Chondrocyte (in vitro differentiated cells): ENCODE results near the gene PILRA. TPM values are rescaled to one million over a fixed set of nuclear protein-coding genes. Genes with fewer than 3 reads are reported as not detected.
"Not testable (repeated sequence)": the region's sequence is repeated elsewhere in the genome, so short reads cannot be mapped to it uniquely, and the experiment has no call there.

Experiments
- DNase-seq: peaks from one replicate; pipeline ENCODE4 v3.0.0; 2021; ENCODE audit warnings: mixed read lengths, low spot score
- H3K27ac Mint-ChIP-seq: one replicate; pipeline ENCODE4 v1.8.0; 2021; ENCODE audit warnings: mild to moderate bottlenecking, moderate library complexity, mixed read lengths; ENCODE audit not compliant: unreplicated experiment
- H3K27me3 Mint-ChIP-seq: 2 replicates; pipeline ENCODE4 v1.8.0; 2021; ENCODE audit warnings: low read depth, mixed read lengths
- H3K36me3 Mint-ChIP-seq: 2 replicates; pipeline ENCODE4 v1.8.0; 2021; ENCODE audit warnings: low read depth, mixed read lengths
- H3K4me1 Mint-ChIP-seq: 2 replicates; pipeline ENCODE4 v1.8.0; 2021; ENCODE audit warnings: low read depth, mild to moderate bottlenecking, mixed read lengths
- H3K4me3 Mint-ChIP-seq: one replicate; pipeline ENCODE4 v1.8.0; 2021; ENCODE audit warnings: mild to moderate bottlenecking, moderate library complexity, mixed read lengths; ENCODE audit not compliant: unreplicated experiment
- H3K9me3 Mint-ChIP-seq: 2 replicates; pipeline ENCODE4 v1.8.0; 2021; ENCODE audit warnings: low read depth, mixed read lengths
- total RNA-seq: library from RNA; stranded (reverse); gene quantifications from 3 replicates; pipeline ENCODE4 v1.2.1, GENCODE V29; 2021
- TF ChIP-seq, protein P1 (sequence below): fragments of 200-600 bp; sonication (generic); IDR thresholded peaks from 2 replicates; pipeline ENCODE4 v1.5.0; 2021; ENCODE audit warnings: antibody characterized with exemption, mild to moderate bottlenecking, moderate library complexity

Gene PILRA
- total RNA-seq, 1 donor from 2014 or later = 0.60 TPM

DNA sequence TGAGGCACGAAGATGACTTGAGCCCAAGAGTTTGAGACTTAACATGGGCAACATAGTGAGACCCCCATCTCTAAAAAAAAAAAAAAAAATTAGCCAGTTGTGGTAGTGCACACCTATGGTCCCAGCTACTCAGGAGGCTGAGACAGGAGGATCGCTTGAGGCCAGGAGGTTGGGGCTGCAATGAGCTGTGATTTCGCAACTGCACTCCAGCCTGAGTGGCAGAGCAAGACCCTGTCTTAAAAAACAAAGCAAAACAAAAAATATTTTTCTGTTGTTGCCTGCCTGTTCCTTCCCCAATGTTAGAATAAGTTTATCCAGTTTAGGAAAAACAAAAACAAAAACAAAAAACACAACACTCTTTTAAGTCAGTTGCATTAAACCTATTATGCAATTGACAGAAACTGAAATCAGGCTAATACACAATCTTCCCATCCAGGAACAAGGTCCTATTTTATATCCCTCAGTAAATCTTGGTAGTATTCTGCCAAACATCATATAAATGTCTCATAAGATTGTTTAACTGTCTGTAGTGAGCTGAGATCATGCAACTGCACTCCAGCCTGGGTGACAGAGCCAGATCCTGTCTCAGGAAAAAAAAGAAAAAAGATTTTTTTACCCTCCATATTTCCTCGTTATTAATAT lies 4.9 kb downstream of the PILRA start:
- no peaks in the 10 kb centered on the region for H3K9me3 Mint-ChIP-seq
- TF ChIP-seq, protein P1, sequence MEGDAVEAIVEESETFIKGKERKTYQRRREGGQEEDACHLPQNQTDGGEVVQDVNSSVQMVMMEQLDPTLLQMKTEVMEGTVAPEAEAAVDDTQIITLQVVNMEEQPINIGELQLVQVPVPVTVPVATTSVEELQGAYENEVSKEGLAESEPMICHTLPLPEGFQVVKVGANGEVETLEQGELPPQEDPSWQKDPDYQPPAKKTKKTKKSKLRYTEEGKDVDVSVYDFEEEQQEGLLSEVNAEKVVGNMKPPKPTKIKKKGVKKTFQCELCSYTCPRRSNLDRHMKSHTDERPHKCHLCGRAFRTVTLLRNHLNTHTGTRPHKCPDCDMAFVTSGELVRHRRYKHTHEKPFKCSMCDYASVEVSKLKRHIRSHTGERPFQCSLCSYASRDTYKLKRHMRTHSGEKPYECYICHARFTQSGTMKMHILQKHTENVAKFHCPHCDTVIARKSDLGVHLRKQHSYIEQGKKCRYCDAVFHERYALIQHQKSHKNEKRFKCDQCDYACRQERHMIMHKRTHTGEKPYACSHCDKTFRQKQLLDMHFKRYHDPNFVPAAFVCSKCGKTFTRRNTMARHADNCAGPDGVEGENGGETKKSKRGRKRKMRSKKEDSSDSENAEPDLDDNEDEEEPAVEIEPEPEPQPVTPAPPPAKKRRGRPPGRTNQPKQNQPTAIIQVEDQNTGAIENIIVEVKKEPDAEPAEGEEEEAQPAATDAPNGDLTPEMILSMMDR = no peak
- no peaks in the 10 kb centered on the region for H3K36me3 Mint-ChIP-seq
- no peak overlapping the region for H3K4me3 Mint-ChIP-seq
- H3K27ac Mint-ChIP-seq = no peak overlapping the region
- peak; percentile 4 for DNase-seq
- H3K27me3 Mint-ChIP-seq = peaks cover 3% of the 10 kb centered on the region
- peaks cover 3% of the 10 kb centered on the region for H3K4me1 Mint-ChIP-seq

DNA sequence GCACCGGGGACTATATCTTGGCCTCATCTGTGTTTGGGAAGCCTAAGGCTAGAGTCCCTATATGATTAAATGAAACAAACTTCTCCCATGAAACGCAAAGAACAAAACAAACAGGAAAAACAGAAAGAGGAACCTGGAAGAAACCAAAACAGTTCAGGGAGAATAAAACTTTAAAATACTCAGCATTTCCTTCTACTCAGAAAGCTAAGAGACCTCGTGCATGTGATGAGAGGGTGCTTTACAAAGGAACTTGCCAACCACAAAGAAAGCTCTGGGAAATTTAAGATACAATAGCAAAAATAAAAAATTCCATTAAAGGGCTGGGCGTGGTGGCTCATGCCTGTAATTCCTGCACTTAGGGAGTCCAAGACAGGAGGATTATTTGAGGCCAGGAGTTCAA lies 6.9 kb downstream of the PILRA start:
- TF ChIP-seq, protein P1 = no peak
- Mint-ChIP-seq H3K9me3 (no peaks in the 10 kb centered on the region), H3K4me1 (peaks cover 5% of the 10 kb centered on the region), H3K4me3 (no peak overlapping the region), H3K27me3 (peaks cover 4% of the 10 kb centered on the region), H3K36me3 (no peaks in the 10 kb centered on the region), H3K27ac (no peak overlapping the region)
- DNase-seq = no peak

- not testable (repeated sequence) for H3K27ac Mint-ChIP-seq, H3K4me3 Mint-ChIP-seq, H3K27me3 Mint-ChIP-seq, H3K4me1 Mint-ChIP-seq, H3K9me3 Mint-ChIP-seq, H3K36me3 Mint-ChIP-seq
- DNase-seq = peak; percentile 57
Measured at GRCh38 chr7:100381531-100382233, 8.4 kb downstream of the PILRA start.

DNA sequence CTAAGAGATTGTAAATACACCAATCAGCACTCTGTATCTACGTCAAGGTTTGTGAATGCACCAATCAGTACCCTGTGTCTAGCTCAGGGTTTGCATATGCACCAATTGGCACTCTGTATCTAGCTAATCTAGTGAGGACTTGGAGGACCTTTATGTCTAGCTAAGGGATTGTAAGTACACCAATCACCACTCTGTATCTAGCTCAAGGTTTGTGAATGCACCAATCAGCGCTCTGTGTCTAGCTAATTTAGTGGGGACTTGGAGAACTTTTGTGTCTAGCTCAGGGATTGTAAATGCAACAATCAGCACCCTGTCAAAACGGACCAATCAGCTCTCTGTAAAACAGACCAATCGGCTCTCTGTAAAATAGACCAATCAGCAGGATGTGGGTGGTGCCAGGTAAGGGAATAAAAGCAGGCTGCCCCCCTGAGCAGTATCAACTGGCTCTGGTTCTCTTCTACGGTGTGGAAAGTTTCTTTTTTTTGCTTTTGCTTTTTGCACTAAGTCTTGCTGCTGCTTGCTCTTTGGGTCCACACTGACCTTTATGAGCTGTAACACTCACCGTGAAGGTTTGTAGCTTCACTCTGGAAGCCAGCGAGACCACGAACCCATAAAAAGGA lies 9.1 kb downstream of the PILRA start:
- H3K4me3 Mint-ChIP-seq, H3K36me3 Mint-ChIP-seq, H3K9me3 Mint-ChIP-seq, H3K27ac Mint-ChIP-seq, H3K4me1 Mint-ChIP-seq, H3K27me3 Mint-ChIP-seq, DNase-seq: not testable (repeated sequence)

GRCh38 chr7:100384628-100385294 lies 11.5 kb downstream of the PILRA start:
- Mint-ChIP-seq H3K4me3 (no peak overlapping the region), H3K4me1 (peaks cover 5% of the 10 kb centered on the region), H3K36me3 (no peaks in the 10 kb centered on the region), H3K27ac (no peak overlapping the region), H3K9me3 (no peaks in the 10 kb centered on the region), H3K27me3 (peaks cover 12% of the 10 kb centered on the region)
- no peak for DNase-seq
- TF ChIP-seq, protein P1 = no peak

- peaks cover 2% of the 10 kb centered on the region for H3K36me3 Mint-ChIP-seq
- H3K4me3 Mint-ChIP-seq = no peak overlapping the region
- peaks cover 21% of the 10 kb centered on the region for H3K27me3 Mint-ChIP-seq
- peaks cover 5% of the 10 kb centered on the region for H3K4me1 Mint-ChIP-seq
- TF ChIP-seq, protein P1 = no peak
- no peak overlapping the region for H3K27ac Mint-ChIP-seq
- H3K9me3 Mint-ChIP-seq = no peaks in the 10 kb centered on the region
- DNase-seq = no peak
Measured at GRCh38 chr7:100386940-100387339, 13.7 kb downstream of the PILRA start.
